GM18909 (cell line): ENCODE results near the gene FCRL2.

Source experiments
- ATAC-seq: cut with Tn5 transposase; IDR thresholded peaks from one replicate; pipeline ENCODE4 v1.9.1; 2021; ENCODE audit warnings: mild to moderate bottlenecking; ENCODE audit not compliant: unreplicated experiment, poor library complexity

FCRL2 gene

GRCh38 chr1:157776971-157777391 is at the start of gene FCRL2:
Gene FCRL2, minus strand, starts transcription at chr1:157777132. Its CDS starts 59 bp downstream, at chr1:157777073.
- peak; percentile 49 for ATAC-seq

GRCh38 chr1:157820299-157820698 is 43.4 kb upstream of the FCRL2 start:
- no peak for ATAC-seq

GRCh38 chr1:157819896-157820295 is 43.0 kb upstream of the FCRL2 start, which contains the start of gene FCRL1:
Gene FCRL1, minus strand, starts transcription at chr1:157820120. Its CDS starts 83 bp downstream, at chr1:157820037.
- no peak for ATAC-seq

- ATAC-seq, result no peak
Observed at GRCh38 chr1:157819215-157819614, 42.3 kb upstream of the FCRL2 start.

- no peak for ATAC-seq
Observed at GRCh38 chr1:157813269-157813668, 36.3 kb upstream of the FCRL2 start.

GRCh38 chr1:157806431-157807149 is 29.7 kb upstream of the FCRL2 start:
- ATAC-seq, result peak; percentile 92

GRCh38 chr1:157803851-157804250 is 26.9 kb upstream of the FCRL2 start:
- no peak for ATAC-seq

- no peak for ATAC-seq
Observed at GRCh38 chr1:157799996-157800395, 23.1 kb upstream of the FCRL2 start.

- no peak for ATAC-seq
Observed at GRCh38 chr1:157798211-157798610, 21.3 kb upstream of the FCRL2 start.

GRCh38 chr1:157785248-157785647 is 8.3 kb upstream of the FCRL2 start:
- no peak for ATAC-seq

- ATAC-seq, result no peak
Observed at GRCh38 chr1:157784801-157785200, 7.9 kb upstream of the FCRL2 start.

GRCh38 chr1:157782931-157783330 is 6.0 kb upstream of the FCRL2 start:
- ATAC-seq, result no peak

- ATAC-seq, result peak; percentile 61
Observed at GRCh38 chr1:157781048-157781447, 4.1 kb upstream of the FCRL2 start.

GRCh38 chr1:157775101-157775870 is 1.6 kb downstream of the FCRL2 start:
- no peak for ATAC-seq

GRCh38 chr1:157774412-157774811 is 2.5 kb downstream of the FCRL2 start:
- no peak for ATAC-seq

- peak; percentile 72 for ATAC-seq
Observed at GRCh38 chr1:157773493-157774350, 3.2 kb downstream of the FCRL2 start.

GRCh38 chr1:157771661-157772425 is 5.1 kb downstream of the FCRL2 start:
- ATAC-seq, result no peak

GRCh38 chr1:157770442-157771043 is 6.4 kb downstream of the FCRL2 start:
- no peak for ATAC-seq

- ATAC-seq, result no peak
Observed at GRCh38 chr1:157766792-157767191, 10.1 kb downstream of the FCRL2 start.
